GM21526 (cell line): ENCODE results near the gene RTN4R.
"Not testable (repeated sequence)": the region's sequence is repeated elsewhere in the genome, so short reads cannot be mapped to it uniquely, and the experiment has no call there.

Source experiments
- ATAC-seq: cut with Tn5 transposase; IDR thresholded peaks from one replicate; pipeline ENCODE4 v1.9.1; 2021; ENCODE audit warnings: moderate library complexity; ENCODE audit not compliant: unreplicated experiment, low FRiP score

The RTN4R gene

DNA sequence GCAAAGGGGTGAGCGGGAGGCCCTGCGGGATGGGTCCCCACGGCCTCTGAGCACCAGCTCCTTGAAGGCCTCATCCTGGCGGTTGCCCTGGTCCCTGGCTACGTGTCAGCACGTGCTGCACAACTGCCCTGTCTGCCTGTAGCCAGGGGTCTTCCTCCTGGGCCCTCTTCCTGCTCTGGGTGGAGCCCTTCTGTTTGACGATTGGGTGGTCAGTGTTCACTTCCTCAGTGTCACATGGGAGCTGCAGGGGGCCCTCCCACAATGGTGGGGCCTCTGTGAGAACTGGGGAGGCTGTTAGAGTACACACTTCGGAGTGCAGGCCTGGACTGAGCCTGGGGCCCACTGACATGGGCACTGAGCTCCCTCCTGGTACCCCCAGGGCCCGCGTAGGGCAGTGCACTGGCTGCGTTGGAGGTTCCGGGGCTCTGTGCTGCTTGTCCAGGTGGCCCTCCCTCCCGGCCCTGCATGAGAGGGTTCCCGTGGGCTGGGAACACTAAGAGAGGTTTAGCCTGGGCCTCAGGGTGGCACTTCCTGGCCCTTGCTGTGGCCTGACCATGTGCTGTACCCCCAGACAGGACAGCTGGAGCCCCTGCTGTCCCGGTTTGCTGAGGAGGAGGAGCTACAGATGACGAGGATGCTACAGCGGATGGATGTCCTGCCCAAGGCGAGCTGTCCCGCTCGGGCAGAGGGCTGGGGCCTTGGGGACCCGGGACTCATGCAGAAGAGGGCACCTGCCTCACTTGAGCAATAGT is 38.0 kb upstream of the RTN4R start:
- no peak for ATAC-seq

DNA sequence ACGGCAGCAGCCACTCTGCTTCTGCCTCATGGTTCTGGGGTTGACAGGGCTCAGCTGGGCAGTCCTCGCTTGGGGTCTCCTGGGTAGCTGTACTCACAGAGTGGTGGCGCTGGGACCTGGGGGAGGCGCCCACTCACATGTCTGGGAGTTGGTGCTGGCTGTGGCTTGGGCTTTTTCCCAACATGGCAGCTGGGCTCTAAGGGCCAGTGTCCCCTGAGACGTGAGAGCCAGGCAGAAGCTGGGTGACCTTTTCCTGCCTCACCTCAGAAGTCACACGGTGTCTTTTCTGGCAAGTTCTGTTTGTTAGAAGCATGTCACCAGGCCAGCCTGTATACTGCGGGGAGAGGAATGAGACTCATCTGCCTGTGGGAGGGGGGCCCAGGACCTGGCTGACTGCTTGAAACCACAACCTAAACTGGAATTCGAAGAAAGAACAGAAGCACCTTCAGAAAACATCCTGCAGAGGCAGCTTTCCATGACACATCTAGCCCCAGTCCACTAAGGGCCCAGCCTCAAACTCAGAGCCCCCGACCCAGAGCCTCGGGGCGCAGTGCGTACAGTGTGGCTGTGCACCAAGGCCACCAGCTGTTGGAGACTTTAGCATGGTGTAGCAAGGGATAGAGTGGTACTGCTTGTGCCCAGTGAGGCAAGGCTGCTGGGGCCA is 37.2 kb upstream of the RTN4R start:
- not testable (repeated sequence) for ATAC-seq

DNA sequence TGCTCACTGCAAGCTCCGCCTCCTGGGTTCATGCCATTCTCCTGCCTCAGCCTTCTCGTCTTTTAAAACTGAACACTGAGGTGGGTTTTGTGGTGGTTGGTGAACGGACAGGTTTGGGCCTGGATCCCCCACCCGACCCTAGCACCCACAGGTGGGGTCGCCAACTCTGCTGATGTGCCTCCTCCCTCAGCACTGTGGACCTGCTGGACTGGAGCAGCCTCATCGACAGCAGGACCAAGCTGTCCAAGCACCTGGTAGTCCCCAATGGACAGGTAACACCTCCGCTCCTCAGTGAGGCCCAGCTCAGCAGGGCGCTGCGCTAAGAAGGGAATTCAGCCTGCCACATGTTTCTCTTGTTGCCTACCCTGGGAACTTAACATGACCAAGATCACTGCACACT is 36.5 kb upstream of the RTN4R start:
- ATAC-seq = no peak

DNA sequence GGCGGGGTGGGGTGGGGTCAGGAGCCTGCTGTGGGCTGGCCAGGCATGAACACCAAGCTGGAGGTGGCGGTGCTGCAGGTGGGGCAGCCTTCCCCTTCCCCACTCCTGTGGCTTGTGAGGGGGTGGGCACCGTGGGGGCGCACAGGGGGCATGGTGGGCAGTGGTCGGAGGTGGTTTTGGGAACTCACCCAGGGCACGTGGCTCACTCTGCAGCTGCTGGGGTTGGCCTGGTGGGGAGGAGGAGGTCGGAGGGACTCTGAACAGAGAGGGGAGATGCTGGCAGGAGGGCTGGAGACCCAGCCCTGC is 35.1 kb upstream of the RTN4R start:
- not testable (repeated sequence) for ATAC-seq

DNA sequence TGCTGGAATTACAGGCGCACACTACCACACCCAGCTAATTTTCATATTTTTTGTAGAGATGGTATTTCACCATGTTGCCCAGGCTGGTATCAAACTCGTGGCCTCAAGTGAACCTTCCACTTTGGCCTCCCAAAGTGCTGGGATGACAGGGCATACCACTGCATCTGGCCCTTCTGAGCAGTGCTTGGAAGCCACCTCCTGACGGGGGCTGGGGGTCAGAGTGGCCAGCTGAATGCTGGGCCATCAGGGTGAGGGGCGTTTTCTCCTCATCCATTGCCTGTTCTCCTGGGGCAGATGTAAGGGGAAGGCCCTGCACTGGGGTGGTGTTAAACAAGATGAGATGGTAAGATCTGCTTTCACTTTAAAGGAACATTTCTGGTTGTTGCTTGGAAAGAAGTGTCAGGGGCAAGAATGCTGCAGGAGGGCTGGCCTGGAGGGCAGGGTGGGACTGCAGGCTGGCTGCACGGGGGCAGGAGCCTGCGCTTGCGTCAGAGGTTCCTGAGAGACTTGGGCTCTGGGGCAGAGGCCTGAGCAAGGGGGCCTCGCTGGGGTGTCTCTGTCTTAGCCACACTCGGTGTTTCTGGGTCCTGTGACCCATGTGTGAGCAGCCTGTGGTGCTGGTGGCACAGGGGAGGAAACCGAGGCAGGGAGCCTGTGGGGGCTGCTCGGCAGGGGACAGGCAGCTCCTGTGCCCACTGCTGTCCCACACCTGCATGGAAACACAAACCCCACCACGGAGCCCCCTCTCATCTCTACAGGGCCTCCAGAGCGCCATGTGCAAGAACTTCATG is 34.5 kb upstream of the RTN4R start:
- ATAC-seq = no peak

DNA sequence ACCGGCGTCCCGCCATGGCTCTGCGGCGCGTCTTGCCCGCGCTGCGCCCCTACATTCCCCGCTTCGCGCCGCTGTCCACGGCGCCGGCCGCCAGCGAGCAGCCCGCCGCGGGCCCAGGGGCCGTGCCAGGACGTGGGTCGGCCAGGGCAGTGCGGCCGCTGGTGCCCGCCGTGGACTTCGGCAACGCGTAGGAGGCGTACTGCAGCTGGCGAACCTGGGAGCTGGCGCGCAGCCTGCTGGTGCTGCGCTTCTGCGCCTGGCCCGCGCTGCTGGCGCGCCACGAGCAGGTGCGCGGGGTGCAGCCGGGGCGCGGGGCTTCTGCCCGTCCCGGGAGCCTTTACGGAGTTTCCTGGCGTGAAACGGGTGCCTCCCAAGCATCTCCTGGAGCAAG is 31.6 kb upstream of the RTN4R start:
- ATAC-seq = no peak

DNA sequence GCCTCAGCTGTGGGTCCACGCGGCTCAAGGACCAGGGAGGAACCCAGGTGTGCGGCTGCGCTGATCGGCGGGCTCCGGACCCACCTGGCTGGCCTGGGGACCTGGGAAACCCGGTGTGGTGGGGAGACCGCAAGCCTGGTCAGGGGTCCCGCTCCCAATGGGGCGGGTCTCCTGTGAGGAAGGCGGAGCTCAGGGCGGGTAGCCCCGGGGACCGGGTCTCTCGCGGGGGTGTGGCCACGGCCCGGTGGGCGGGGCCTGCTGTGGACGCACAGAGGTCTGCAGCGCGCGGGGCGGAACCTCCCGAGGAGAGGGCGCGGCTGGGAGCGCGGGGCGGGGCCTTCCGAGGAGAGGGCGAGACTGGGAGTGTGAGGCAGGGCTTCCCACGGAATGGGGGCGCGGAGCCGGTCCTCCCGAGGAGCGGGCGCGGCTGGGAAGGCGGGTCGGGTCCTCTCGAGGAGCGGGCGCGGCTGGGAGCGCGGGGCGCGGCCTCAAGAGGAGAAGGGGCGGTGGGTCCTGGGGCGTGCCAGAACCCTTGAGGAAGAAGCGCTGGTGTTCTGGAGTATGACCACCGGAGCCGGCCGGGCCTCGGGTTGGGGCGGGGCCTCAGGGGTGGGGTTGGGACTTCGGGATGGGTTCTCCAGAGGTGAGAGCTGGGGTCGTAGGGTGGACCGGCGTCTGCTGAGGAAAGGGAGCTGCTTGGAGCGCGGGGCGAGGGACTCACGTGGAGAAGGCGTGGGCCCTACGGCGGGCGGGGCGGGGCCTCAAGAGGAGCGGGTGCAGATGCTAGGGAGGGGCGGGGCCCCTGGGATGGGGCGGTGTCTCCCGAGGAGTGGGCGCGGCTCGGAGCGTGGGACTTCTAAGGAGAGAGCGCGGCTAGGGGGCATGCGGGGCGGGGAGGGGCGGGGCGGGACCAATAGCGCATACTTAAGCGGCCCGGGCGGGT is 31.0 kb upstream of the RTN4R start:
- no peak for ATAC-seq

DNA sequence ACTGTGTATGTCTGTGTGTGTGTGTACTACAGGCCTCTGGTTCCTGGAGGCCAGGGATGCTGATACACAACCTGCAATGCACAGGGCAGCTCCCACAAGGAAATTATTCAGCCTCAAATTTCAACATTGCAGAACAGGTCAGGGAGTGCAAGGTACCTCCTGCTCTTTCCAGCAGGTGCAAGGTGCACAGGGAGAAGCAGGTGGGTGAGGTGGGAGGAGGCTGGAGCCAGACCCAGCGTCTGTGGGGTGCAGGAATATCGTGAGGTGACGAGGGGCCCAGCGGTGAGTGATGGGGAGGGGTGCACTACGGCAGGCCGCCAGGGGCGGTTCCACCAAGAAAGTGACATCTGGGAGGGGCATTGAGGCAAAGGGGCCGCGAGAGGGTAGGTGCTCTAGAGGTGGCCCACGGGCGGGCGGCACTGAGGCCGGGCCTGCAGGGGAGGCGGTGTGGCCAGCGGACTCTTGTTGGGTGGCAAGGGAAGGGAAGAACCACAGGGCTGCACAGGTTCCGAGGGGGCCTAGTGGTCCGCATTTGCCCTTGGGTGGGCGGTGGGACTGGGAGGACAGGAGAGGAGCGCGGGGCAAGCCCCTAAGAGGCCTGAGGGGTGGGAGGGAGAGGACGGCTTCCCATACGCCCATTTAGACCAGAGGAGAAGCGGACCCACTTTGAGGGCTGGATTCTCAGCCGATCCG is 30.1 kb upstream of the RTN4R start:
- ATAC-seq = no peak

DNA sequence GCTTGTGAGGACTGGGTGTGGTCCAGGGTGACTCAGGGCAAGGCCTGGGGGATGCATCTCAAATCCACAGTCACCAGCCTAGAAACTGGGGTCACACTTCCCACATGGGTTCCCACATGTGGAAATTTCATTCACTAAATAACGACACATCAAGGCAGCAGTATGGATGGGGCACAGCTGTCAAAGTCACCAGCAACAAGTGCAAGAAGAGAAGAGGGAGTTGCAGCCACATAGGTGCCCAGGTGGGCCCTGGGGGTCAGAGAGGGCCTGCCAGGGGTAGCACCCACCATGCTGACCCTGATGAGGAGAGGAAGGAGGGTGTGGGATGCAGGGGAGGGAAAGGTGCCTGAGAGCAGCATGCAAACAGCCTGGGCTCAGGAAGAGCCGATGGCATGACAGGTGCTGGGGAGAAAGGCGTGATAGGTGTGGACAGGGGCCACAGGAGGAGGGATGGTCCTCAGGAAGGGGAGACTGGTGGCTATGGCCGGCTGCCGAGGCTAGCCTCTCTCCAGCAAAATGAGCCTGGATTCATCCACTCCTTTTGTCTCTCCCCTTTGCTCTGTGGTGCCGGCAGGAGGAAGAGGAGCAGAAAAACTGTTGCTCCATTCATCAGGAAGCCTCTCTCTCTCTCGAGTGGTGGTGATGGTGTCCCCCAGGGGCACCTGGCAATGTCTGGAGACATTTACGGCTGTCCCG is 29.4 kb upstream of the RTN4R start:
- no peak for ATAC-seq

DNA sequence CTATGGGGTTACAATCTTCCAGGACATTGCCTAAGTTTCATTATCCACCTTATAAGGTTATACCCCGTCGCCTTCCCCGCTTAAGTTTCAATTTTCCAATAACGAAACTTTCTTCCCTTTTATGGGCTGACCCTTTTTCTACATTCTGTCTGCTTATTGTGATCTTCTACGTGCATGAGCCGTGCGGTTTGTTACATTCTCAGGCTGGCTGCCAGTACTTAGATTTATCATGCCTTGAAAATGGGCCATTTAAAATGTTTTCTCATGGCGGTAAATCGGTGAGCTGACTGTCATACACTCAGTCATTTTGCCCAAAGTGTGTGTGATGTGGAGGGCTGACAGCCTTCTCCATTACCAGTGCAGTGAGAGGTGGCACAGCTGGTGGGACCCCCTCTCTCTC is 28.5 kb upstream of the RTN4R start:
- ATAC-seq = no peak

DNA sequence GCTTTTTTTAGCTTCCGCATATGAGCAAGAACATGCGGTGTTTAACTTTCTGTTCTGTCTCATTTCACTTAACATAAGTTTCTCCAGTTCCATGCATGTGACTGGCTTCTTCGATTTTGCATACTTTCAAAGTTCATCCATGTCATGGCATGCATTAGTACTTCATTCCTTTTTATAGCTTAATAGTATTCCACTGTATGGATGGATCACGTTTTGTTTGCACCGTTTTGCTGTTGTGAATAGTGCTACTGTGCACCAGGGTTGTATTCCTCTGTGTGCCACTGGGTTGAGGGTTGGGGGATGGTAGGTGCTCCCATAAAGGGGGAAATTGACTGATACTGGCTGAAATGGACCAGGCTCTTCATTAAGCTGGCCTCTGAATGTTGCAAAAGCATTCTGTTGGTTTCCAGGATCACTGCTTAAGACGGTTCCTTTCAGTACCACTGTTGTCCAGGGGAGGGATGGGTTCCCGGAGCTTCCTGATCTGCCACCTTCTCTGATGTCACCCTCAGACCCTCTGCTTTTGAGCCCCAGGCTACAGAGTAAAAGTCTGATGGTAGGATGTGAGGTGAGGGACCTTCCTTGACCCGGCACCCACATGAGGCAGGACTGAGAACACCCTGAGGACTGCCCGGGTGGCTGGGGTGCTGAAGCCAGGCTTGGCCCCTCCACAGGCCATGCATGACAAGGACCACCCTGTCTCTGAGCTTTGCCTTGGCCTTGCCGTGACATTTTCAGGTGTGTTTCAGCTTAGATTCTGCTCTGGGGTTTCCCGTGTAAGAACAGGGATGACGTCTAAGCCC is 27.3 kb upstream of the RTN4R start:
- no peak for ATAC-seq

DNA sequence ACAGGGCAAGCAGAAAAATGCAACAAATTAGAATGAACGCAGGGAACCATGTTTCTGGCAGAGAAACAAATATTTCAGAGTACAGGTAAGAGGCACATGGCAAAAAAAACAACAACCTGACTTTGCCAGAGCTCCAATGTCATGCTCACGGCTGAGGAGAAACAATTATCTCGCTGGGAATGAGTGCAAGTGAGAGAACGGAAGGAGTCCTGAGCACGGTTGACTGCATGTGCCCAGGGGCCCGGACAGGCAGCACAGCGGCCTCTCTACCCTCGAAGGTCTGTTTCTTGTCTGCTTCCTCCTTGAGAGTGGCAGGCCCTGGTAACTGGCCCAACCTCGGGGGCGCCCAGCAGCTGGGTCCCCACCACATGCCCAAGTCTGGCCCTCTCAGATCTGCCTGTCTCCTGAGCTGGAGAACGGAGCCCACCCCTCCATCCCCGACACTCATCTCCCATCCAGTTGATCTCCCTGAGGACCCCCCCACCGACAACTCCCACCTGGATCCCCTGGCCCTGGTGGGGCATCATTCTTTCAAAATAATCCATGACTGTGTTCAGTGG is 24.6 kb upstream of the RTN4R start:
- no peak for ATAC-seq

DNA sequence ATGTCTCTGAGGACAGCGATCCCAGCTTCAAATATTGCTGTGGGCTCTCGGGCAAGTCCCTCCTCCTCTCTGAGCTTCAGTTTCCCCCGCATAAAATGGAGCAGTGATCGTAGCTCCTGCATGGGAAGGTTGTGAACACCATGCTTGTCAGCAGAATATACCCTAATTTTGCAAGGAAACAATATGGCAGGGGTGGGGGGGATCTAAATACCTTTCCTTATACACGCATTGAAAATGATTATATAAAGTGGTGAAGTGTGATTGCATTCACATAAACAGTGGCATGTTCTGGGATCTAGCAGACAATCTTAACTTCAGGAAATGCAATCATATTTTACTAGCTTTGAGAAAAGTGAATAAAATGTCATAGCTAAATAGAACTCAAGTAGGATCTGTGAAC is 24.0 kb upstream of the RTN4R start:
- ATAC-seq = no peak

DNA sequence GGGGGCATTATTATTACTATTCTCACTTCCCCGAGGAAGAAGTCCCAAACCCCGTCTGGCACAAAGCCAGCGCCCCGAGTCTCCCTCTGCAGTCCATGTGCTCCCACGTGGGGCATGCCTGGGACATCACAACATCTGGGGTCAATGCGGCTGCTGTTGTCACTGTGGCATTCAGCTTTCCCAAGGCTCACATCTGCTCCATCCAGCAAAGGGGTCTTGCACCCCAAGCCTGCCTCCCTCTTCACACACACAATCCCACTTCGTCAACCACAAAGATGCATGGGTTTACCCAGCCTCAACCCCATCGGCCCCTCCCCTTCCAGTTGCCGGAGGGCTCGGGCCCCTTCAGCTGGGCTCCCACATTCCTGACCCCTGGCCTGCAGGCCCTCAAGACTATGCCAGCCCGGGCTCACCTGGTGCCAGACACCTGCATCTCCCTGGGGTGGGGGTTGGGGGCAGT is 23.5 kb upstream of the RTN4R start:
- no peak for ATAC-seq

DNA sequence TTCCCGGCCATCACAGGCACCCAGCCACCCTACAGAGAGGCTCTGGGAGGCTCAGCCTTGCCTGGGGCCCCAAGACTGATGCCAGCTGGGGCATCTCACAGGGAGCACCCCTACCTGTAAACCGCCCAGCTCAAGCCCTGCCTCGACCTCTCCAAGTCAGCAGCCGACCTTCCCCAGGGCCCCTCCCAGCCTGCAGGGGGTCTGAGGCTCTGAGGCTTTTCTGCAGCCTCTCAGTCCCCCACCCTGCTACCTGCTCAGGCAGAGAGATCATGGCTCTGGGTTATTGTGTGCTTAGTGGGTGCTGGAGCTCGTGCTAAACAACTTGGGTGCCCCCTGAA is 23.1 kb upstream of the RTN4R start:
- no peak for ATAC-seq

DNA sequence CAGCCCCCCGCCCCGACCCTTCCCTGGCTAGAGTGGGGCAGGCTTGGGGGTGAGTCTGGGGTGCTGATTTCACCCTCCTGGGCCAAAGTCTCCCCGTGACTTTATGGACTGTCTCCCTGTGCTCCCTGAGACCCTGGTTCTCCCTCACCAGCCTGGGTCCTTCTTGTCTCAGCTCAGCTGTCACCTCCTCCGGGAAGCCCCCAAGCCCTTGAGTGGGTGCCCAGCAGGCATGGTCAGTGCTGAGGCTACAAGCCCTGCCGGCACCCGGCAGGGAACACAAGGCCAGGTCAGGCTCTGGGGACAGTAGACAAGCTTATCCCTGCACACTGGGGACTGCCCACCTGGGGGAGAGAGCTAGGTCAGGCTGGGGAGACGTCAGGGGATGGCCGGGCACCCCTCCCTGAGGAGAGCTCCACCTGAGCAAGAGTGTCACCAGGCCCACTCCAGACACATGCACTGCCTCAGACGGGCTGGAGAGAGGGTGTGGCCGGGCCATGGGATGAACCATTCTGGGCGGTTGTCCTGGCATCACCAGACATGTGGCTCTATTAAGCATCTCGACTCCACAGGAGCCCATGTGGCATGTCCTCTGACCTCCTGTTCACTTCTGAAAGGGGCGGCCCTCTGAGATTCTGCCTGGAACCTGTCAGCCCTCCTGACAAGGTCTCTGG is 22.6 kb upstream of the RTN4R start:
- ATAC-seq = no peak

DNA sequence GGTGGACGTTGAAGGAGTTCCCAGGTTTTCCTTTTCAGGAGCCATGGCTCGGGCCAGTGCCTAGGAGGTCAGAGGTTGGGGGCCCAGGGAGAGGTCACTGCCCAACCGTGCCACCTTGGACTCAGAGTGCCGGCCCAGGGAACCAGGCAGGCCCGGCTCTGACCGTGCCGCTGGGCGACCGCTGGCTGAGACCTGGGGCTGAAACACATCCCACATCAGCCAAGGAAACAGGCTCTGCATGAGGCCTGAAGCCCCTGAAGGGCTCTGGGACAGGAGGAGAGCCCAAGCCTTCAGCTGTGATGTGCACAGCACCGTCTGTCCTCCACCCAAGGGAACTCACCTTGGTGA is 21.9 kb upstream of the RTN4R start:
- ATAC-seq = no peak
